OCI-LY7 (cell line): ENCODE data around the gene MNAT1. TPM values are rescaled to one million over a fixed set of nuclear protein-coding genes. Genes with fewer than 3 reads are reported as not detected.

Experiments
- BruUV-seq: library from RNA; stranded (reverse); fragments of 400-500 nt; replicated peaks from 2 replicates; lab custom pipeline; 2021; lab: Mats Ljungman, UMichigan
- CTCF ChIA-PET: fragments of 300-600 bp; sonication (Branson Sonifier 250); formaldehyde crosslinking; loops from one replicate; lab custom pipeline; 2022; ENCODE audit warnings: antibody characterized with exemption; ENCODE audit not compliant: unreplicated experiment; lab: Charles Lee
- POLR2A ChIA-PET: fragments of 300-600 bp; sonication (Branson Sonifier 250); formaldehyde crosslinking; loops from one replicate; lab custom pipeline; 2022; ENCODE audit warnings: antibody characterized with exemption; lab: Charles Lee
- DNase-seq: peaks from one replicate; pipeline ENCODE4 v3.0.0-alpha.2; 2015; ENCODE audit warnings: low spot score
- H2AFZ ChIP-seq: fragments of 200-600 bp; sonication (generic), shearing (Covaris generic); 2 replicates; pipeline ENCODE4 v1.6.1; 2014; ENCODE audit warnings: mild to moderate bottlenecking, antibody characterized with exemption, low read length, moderate library complexity
- H3K27ac ChIP-seq: fragments of 200-600 bp; sonication (generic); 2 replicates; pipeline ENCODE4 v1.5.1; 2014; ENCODE audit warnings: mixed run types, low read depth, mild to moderate bottlenecking, moderate library complexity, low read length, inconsistent platforms; ENCODE audit not compliant: poor library complexity, severe bottlenecking
- H3K36me3 ChIP-seq: fragments of 200-600 bp; sonication (generic); 2 replicates; pipeline ENCODE4 v1.6.1; 2014; ENCODE audit warnings: mild to moderate bottlenecking, antibody characterized with exemption, low read length, moderate library complexity, mixed read lengths; ENCODE audit not compliant: insufficient read depth
- H3K4me1 ChIP-seq: fragments of 200-600 bp; sonication (generic); 2 replicates; pipeline ENCODE4 v1.5.1; 2014; ENCODE audit warnings: mild to moderate bottlenecking, low read length; ENCODE audit not compliant: insufficient read depth, poor library complexity, severe bottlenecking
- H3K4me2 ChIP-seq: fragments of 200-600 bp; sonication (generic); 2 replicates; pipeline ENCODE4 v1.6.1; 2014; ENCODE audit warnings: mild to moderate bottlenecking, low read length
- H3K4me3 ChIP-seq: fragments of 200-600 bp; sonication (generic); 2 replicates; pipeline ENCODE4 v1.5.1; 2014; ENCODE audit warnings: mild to moderate bottlenecking, low read depth, low read length; ENCODE audit not compliant: poor library complexity, severe bottlenecking
- H3K79me2 ChIP-seq: fragments of 200-600 bp; sonication (generic); 2 replicates; pipeline ENCODE4 v1.6.1; 2016; ENCODE audit warnings: low read depth, mild to moderate bottlenecking, low read length, moderate library complexity, mixed read lengths; ENCODE audit not compliant: insufficient read depth
- H3K9me2 ChIP-seq: fragments of 200-600 bp; sonication (generic); 2 replicates; pipeline ENCODE4 v1.6.1; 2016; ENCODE audit warnings: mild to moderate bottlenecking, low read length, mixed read lengths; ENCODE audit not compliant: insufficient read depth
- H3K9me3 ChIP-seq: fragments of 200-600 bp; sonication (generic); 2 replicates; pipeline ENCODE4 v1.6.1; 2014; ENCODE audit warnings: mild to moderate bottlenecking, mixed run types, low read length, mixed read lengths
- H4K20me1 ChIP-seq: fragments of 200-600 bp; sonication (generic); 2 replicates; pipeline ENCODE4 v1.6.1; 2014; ENCODE audit warnings: mild to moderate bottlenecking, antibody characterized with exemption, low read length, moderate library complexity, mixed read lengths; ENCODE audit not compliant: insufficient read depth
- EZH2phosphoT487 ChIP-seq: fragments of 200-600 bp; sonication (generic); IDR thresholded peaks from 2 replicates; pipeline ENCODE4 v1.6.1; 2018; ENCODE audit warnings: low read depth, borderline replicate concordance, mild to moderate bottlenecking, mixed run types, antibody characterized with exemption, low read length, moderate library complexity, mixed read lengths
- intact Hi-C: fragments of 100-400 bp; cut with micrococcal nuclease; formaldehyde crosslinking; loops from one replicate; pipeline ENCODE4 v1.10.0; 2022; ENCODE audit not compliant: unreplicated experiment
- total RNA-seq, 2 experiments: library from RNA; depleted of rRNA in 1 of 2; stranded (reverse); fragments of >200 nt in 1 of 2; shearing (Covaris generic) in 1 of 2; gene quantifications; 2 replicates each; pipeline ENCODE4 v1.2.3, GENCODE V29; 2014 to 2022
- TF ChIP-seq, protein P1 (sequence below): fragments of 200-600 bp; sonication (generic); conservative IDR thresholded peaks from 2 replicates; pipeline ENCODE4 v1.5.1; 2014; ENCODE audit warnings: mild to moderate bottlenecking, antibody characterized with exemption, low read length, moderate library complexity, mixed read lengths

The MNAT1 gene
- total RNA-seq, 2 experiments from 2014 or later: 58.5 to 60.9 TPM

GRCh38 chr14:60738843-60739508, 4.4 kb downstream of the MNAT1 start:
- 0 out of 2 replicates have a peak, but pooled peaks cover 12% of the 10 kb centered on the region for H4K20me1 ChIP-seq
- POLR2A ChIA-PET: interaction anchor here (0.8 kb wide), 1 partner anchor 379 kb away, joined by 3 read pairs; no protein-coding TSS in a partner anchor
- CTCF ChIA-PET: no interaction called here
- H3K4me3 ChIP-seq: no peak overlapping the region
- H3K9me2 ChIP-seq: no peaks in the 10 kb centered on the region
- peaks cover 8% of the 10 kb centered on the region; the same call in 1 of the 2 replicates for H3K9me3 ChIP-seq
- no peak for DNase-seq
- no peaks in the 10 kb centered on the region; the same call in 1 of the 2 replicates for H3K36me3 ChIP-seq
- H2AFZ ChIP-seq: no peak overlapping the region
- peaks cover 83% of the 10 kb centered on the region for H3K79me2 ChIP-seq
- H3K4me2 ChIP-seq: no peak overlapping the region
- intact Hi-C loops: loop anchor here (10.0 kb wide), 3 partner anchors 286 to 516 kb away; no protein-coding TSS in a partner anchor
- TF ChIP-seq EZH2phosphoT487: no peak
- TF ChIP-seq, protein P1, sequence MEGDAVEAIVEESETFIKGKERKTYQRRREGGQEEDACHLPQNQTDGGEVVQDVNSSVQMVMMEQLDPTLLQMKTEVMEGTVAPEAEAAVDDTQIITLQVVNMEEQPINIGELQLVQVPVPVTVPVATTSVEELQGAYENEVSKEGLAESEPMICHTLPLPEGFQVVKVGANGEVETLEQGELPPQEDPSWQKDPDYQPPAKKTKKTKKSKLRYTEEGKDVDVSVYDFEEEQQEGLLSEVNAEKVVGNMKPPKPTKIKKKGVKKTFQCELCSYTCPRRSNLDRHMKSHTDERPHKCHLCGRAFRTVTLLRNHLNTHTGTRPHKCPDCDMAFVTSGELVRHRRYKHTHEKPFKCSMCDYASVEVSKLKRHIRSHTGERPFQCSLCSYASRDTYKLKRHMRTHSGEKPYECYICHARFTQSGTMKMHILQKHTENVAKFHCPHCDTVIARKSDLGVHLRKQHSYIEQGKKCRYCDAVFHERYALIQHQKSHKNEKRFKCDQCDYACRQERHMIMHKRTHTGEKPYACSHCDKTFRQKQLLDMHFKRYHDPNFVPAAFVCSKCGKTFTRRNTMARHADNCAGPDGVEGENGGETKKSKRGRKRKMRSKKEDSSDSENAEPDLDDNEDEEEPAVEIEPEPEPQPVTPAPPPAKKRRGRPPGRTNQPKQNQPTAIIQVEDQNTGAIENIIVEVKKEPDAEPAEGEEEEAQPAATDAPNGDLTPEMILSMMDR: no peak
- BruUV-seq: no TSS peak
- no peak overlapping the region for H3K27ac ChIP-seq
- peaks cover 10% of the 10 kb centered on the region for H3K4me1 ChIP-seq

DNA sequence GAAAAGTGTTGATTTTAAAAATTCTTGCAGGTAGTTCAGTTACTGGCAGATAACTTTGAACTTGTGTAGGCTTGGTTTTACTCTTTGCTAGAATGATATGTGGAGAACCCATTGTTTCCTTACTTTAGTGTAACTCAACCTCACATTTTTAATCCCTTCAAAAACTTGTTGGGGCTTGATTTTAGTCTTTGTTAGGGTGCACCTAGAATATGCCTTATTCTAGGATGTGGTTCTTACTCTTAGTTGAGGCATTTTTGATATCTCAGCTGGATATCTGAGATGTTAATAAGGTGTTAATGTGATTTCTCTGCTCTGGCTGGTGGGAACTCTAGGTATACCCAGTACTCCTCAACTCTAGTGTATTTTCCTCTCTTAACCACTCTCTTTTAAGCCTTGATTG, 10.0 kb downstream of the MNAT1 start:
- ChIA-PET CTCF (no interaction called here), POLR2A (no interaction called here)
- no peaks in the 10 kb centered on the region for H3K4me1 ChIP-seq
- BruUV-seq: no TSS peak
- DNase-seq: no peak
- H3K36me3 ChIP-seq: peaks cover 12% of the 10 kb centered on the region; the same call in 1 of the 2 replicates
- peaks cover 85% of the 10 kb centered on the region for H3K79me2 ChIP-seq
- H2AFZ ChIP-seq: no peak overlapping the region
- H3K27ac ChIP-seq: no peak overlapping the region
- 0 out of 2 replicates have a peak, but pooled peaks cover under 1% of the 10 kb centered on the region for H4K20me1 ChIP-seq
- H3K9me2 ChIP-seq: no peaks in the 10 kb centered on the region
- H3K4me3 ChIP-seq: no peak overlapping the region
- TF ChIP-seq EZH2phosphoT487: no peak
- TF ChIP-seq, protein P1: no peak
- no peak overlapping the region for H3K4me2 ChIP-seq
- intact Hi-C loops: no loop called here
- H3K9me3 ChIP-seq: peaks cover 13% of the 10 kb centered on the region; the same call in 1 of the 2 replicates
